ENCODE data around the gene IFITM5.

The IFITM5 gene

GRCh38 chr11:303363-303762, 4.0 kb upstream of the IFITM5 start:
- H3K4me3 ChIP-seq (ENCODE audit: low read depth, low read length): no peak overlapping the region
- DNase-seq: no peak
- H3K27ac ChIP-seq: no peak overlapping the region
- no peak for TF ChIP-seq CTCF (IDR thresholded peaks at IDR 0.05; ENCODE audit: low read depth, low read length, missing control alignments)
- H3K36me3 ChIP-seq (replicated peaks): no peaks in the 10 kb centered on the region
- in situ Hi-C loops (cut with HindIII; ENCODE audit: low pct_ligation_motif_present, low sequenced_read_pairs): no loop called here
- peaks cover 2% of the 10 kb centered on the region for H3K27me3 ChIP-seq (replicated peaks)

- no peak for DNase-seq
- peak; percentile 35 for TF ChIP-seq CTCF (IDR thresholded peaks at IDR 0.05; ENCODE audit: low read depth, low read length, missing control alignments)
- in situ Hi-C loops (cut with HindIII; ENCODE audit: low pct_ligation_motif_present, low sequenced_read_pairs): no loop called here
- Histone ChIP-seq H3K36me3 (replicated peaks) (no peaks in the 10 kb centered on the region), H3K4me3 (ENCODE audit: low read depth, low read length) (no peak overlapping the region), H3K27me3 (replicated peaks) (peaks cover 2% of the 10 kb centered on the region), H3K27ac (no peak overlapping the region)
These were observed 817 bp upstream of the IFITM5 start for GRCh38 chr11:299951-300735.

- H3K4me3 ChIP-seq (ENCODE audit: low read depth, low read length): no peak overlapping the region
- H3K27me3 ChIP-seq (replicated peaks): peaks cover 2% of the 10 kb centered on the region
- no peak overlapping the region for H3K27ac ChIP-seq
- in situ Hi-C loops (cut with HindIII; ENCODE audit: low pct_ligation_motif_present, low sequenced_read_pairs): no loop called here
- no peaks in the 10 kb centered on the region for H3K36me3 ChIP-seq (replicated peaks)
- TF ChIP-seq CTCF (IDR thresholded peaks at IDR 0.05; ENCODE audit: low read depth, low read length, missing control alignments): no peak
- no peak for DNase-seq
These were observed 790 bp downstream of the IFITM5 start for GRCh38 chr11:298406-299065.

GRCh38 chr11:297586-298405, 1.5 kb downstream of the IFITM5 start:
- TF ChIP-seq CTCF (IDR thresholded peaks at IDR 0.05; ENCODE audit: low read depth, low read length, missing control alignments): no peak
- DNase-seq: no peak
- no peaks in the 10 kb centered on the region for H3K36me3 ChIP-seq (replicated peaks)
- H3K27me3 ChIP-seq (replicated peaks): peaks cover 2% of the 10 kb centered on the region
- H3K27ac ChIP-seq: no peak overlapping the region
- no peak overlapping the region for H3K4me3 ChIP-seq (ENCODE audit: low read depth, low read length)
- in situ Hi-C loops (cut with HindIII; ENCODE audit: low pct_ligation_motif_present, low sequenced_read_pairs): no loop called here

GRCh38 chr11:297051-297585, 2.2 kb downstream of the IFITM5 start:
- no peak overlapping the region for H3K27ac ChIP-seq
- no peak for DNase-seq
- no peaks in the 10 kb centered on the region for H3K36me3 ChIP-seq (replicated peaks)
- H3K4me3 ChIP-seq (ENCODE audit: low read depth, low read length): no peak overlapping the region
- H3K27me3 ChIP-seq (replicated peaks): peaks cover 2% of the 10 kb centered on the region
- no peak for TF ChIP-seq CTCF (IDR thresholded peaks at IDR 0.05; ENCODE audit: low read depth, low read length, missing control alignments)
- in situ Hi-C loops (cut with HindIII; ENCODE audit: low pct_ligation_motif_present, low sequenced_read_pairs): no loop called here
